ENCODE measurements around the gene CCDC150. TPM values are rescaled to one million over a fixed set of nuclear protein-coding genes. Genes with fewer than 3 reads are reported as not detected.

CCDC150 gene
- total RNA-seq, 1 experiment from 2014 or later = 34.0 TPM

GRCh38 chr2:196739031-196739430 is 99.5 kb downstream of the CCDC150 start:
- ChIA-PET POLR2A (no interaction called here), CTCF (no interaction called here)
- no peaks in the 10 kb centered on the region for H3K4me1 Mint-ChIP-seq (ENCODE audit: low read depth, unreplicated experiment)
- no peaks in the 10 kb centered on the region for H3K36me3 ChIP-seq (ENCODE audit: control insufficient read depth, insufficient read depth, low read length)
- H3K9me3 ChIP-seq = peaks cover 7% of the 10 kb centered on the region; the same call in 1 of the 2 replicates
- intact Hi-C loops (cut with micrococcal nuclease; ENCODE audit: unreplicated experiment) = no loop called here
- TF ChIP-seq, protein P1, sequence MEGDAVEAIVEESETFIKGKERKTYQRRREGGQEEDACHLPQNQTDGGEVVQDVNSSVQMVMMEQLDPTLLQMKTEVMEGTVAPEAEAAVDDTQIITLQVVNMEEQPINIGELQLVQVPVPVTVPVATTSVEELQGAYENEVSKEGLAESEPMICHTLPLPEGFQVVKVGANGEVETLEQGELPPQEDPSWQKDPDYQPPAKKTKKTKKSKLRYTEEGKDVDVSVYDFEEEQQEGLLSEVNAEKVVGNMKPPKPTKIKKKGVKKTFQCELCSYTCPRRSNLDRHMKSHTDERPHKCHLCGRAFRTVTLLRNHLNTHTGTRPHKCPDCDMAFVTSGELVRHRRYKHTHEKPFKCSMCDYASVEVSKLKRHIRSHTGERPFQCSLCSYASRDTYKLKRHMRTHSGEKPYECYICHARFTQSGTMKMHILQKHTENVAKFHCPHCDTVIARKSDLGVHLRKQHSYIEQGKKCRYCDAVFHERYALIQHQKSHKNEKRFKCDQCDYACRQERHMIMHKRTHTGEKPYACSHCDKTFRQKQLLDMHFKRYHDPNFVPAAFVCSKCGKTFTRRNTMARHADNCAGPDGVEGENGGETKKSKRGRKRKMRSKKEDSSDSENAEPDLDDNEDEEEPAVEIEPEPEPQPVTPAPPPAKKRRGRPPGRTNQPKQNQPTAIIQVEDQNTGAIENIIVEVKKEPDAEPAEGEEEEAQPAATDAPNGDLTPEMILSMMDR (IDR thresholded peaks at IDR 0.05; ENCODE audit: insufficient read depth in 1 of 2, low read depth in 1 of 2, low read length in 1 of 2, severe bottlenecking in 1 of 2, unreplicated experiment in 1 of 2) = no peak
- no TSS peak for BruUV-seq (replicated peaks)
- no peak for DNase-seq
- H3K36me3 Mint-ChIP-seq (ENCODE audit: insufficient read depth, unreplicated experiment) = peaks cover 11% of the 10 kb centered on the region
- peaks cover 21% of the 10 kb centered on the region for H3K9me3 Mint-ChIP-seq (ENCODE audit: unreplicated experiment)
- H3K27ac Mint-ChIP-seq (ENCODE audit: unreplicated experiment) = no peak overlapping the region
- no peak overlapping the region for H3K4me3 ChIP-seq (ENCODE audit: low read depth, low read length)
- H3K27me3 Mint-ChIP-seq (ENCODE audit: insufficient read depth, unreplicated experiment) = no peaks in the 10 kb centered on the region
- H3K4me3 Mint-ChIP-seq (ENCODE audit: unreplicated experiment) = no peak overlapping the region
- peaks cover 8% of the 10 kb centered on the region for H3K4me1 ChIP-seq
- no peaks in the 10 kb centered on the region for H3K27me3 ChIP-seq (replicated peaks; ENCODE audit: control insufficient read depth, insufficient read depth, low read length)

DNA sequence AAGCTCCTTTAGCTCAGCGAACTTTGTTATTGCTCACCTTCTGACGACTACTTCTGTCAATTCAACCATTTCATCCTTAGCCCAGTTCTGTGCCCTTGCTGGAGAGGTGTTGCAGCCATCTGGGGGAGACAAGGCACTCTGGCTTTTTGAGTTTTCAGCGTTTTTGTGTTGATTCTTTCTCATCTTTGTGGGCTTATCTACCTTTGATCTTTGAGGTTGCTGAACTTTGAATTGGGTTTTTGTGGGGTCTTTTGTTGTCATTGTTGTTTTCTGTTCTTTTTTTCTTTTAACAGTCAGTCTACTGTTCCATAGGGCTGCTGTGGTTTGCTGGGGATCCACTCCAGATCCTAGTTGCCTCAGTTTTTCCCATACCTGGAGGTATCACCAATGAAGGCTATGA is 102.7 kb downstream of the CCDC150 start:
- Mint-ChIP-seq H3K4me3 (ENCODE audit: unreplicated experiment) (no peak overlapping the region), H3K4me1 (ENCODE audit: low read depth, unreplicated experiment) (no peaks in the 10 kb centered on the region), H3K36me3 (ENCODE audit: insufficient read depth, unreplicated experiment) (peaks cover 1% of the 10 kb centered on the region), H3K27ac (ENCODE audit: unreplicated experiment) (peak overlapping the region; percentile 7), H3K27me3 (ENCODE audit: insufficient read depth, unreplicated experiment) (no peaks in the 10 kb centered on the region), H3K9me3 (ENCODE audit: unreplicated experiment) (peaks cover 21% of the 10 kb centered on the region)
- H3K36me3 ChIP-seq (ENCODE audit: control insufficient read depth, insufficient read depth, low read length) = no peaks in the 10 kb centered on the region
- no TSS peak for BruUV-seq (replicated peaks)
- H3K9me3 ChIP-seq = peaks cover 7% of the 10 kb centered on the region; the same call in 1 of the 2 replicates
- CTCF ChIA-PET = no interaction called here
- TF ChIP-seq, protein P1 (IDR thresholded peaks at IDR 0.05; ENCODE audit: insufficient read depth in 1 of 2, low read depth in 1 of 2, low read length in 1 of 2, severe bottlenecking in 1 of 2, unreplicated experiment in 1 of 2) = no peak
- no peak for DNase-seq
- H3K27me3 ChIP-seq (replicated peaks; ENCODE audit: control insufficient read depth, insufficient read depth, low read length) = no peaks in the 10 kb centered on the region
- intact Hi-C loops (cut with micrococcal nuclease; ENCODE audit: unreplicated experiment) = no loop called here
- H3K4me3 ChIP-seq (ENCODE audit: low read depth, low read length) = no peak overlapping the region
- H3K4me1 ChIP-seq = peaks cover 8% of the 10 kb centered on the region
- POLR2A ChIA-PET = no interaction called here

GRCh38 chr2:196742685-196743084 is 103.2 kb downstream of the CCDC150 start:
- Mint-ChIP-seq H3K27ac (ENCODE audit: unreplicated experiment) (no peak overlapping the region), H3K4me1 (ENCODE audit: low read depth, unreplicated experiment) (no peaks in the 10 kb centered on the region), H3K27me3 (ENCODE audit: insufficient read depth, unreplicated experiment) (no peaks in the 10 kb centered on the region), H3K9me3 (ENCODE audit: unreplicated experiment) (peaks cover 21% of the 10 kb centered on the region), H3K4me3 (ENCODE audit: unreplicated experiment) (no peak overlapping the region), H3K36me3 (ENCODE audit: insufficient read depth, unreplicated experiment) (no peaks in the 10 kb centered on the region)
- intact Hi-C loops (cut with micrococcal nuclease; ENCODE audit: unreplicated experiment) = no loop called here
- no peaks in the 10 kb centered on the region for H3K36me3 ChIP-seq (ENCODE audit: control insufficient read depth, insufficient read depth, low read length)
- TF ChIP-seq, protein P1 (IDR thresholded peaks at IDR 0.05; ENCODE audit: insufficient read depth in 1 of 2, low read depth in 1 of 2, low read length in 1 of 2, severe bottlenecking in 1 of 2, unreplicated experiment in 1 of 2) = no peak
- ChIA-PET POLR2A (no interaction called here), CTCF (no interaction called here)
- BruUV-seq (replicated peaks) = no TSS peak
- H3K27me3 ChIP-seq (replicated peaks; ENCODE audit: control insufficient read depth, insufficient read depth, low read length) = no peaks in the 10 kb centered on the region
- H3K4me3 ChIP-seq (ENCODE audit: low read depth, low read length) = no peak overlapping the region
- peaks cover 7% of the 10 kb centered on the region; the same call in 1 of the 2 replicates for H3K9me3 ChIP-seq
- no peak for DNase-seq
- H3K4me1 ChIP-seq = peaks cover 8% of the 10 kb centered on the region

Data from Caco-2 (cell line).